HG02798 (cell line): ENCODE results near the gene CAPZB.
"Not testable (repeated sequence)": the region's sequence is repeated elsewhere in the genome, so short reads cannot be mapped to it uniquely, and the experiment has no call there.

ENCODE experiments used
- ATAC-seq: cut with Tn5 transposase; IDR thresholded peaks from one replicate; pipeline ENCODE4 v1.9.1; 2021; ENCODE audit warnings: mild to moderate bottlenecking; ENCODE audit not compliant: unreplicated experiment, poor library complexity

The CAPZB gene

DNA sequence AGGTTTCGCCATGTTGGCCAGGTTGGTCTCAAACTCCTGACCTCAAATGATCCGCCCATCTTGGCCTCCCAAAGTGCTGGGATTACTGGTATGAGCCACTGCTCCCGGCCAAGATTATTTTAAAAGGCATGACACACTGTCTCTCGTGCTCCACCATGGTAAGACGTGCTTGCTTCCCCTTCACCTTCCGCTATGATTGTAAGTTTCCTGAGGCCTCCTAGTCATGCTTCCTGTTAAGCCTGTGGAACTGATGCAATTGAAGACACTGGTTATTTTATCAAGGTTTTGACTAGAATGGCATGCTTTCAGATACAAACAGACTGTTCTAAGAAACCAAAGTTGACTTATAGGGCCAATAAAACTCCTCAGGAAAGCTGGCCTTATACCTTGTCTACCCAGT is 16.9 kb upstream of the CAPZB start:
- ATAC-seq: not testable (repeated sequence)

- ATAC-seq: not testable (repeated sequence)
Observed at GRCh38 chr1:19499887-19500286, 14.5 kb upstream of the CAPZB start.

DNA sequence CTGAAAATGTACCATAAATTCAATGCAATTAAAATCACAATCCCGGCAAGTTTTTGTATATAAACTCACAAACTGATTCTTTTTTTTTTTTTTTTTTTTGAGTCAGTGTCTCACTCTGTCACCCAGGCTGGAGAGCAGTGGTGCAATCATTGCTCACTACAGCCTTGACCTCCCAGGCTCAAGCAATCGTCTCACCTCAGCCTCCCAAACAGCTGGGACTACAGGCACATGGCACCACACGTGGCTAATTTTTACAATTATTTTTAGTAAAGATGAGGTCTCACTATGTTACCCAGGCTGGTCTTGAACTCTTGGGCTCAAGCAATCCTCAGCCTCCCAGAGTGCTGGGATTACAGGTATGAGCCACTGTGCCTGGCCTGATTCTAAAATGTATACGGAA is 12.1 kb upstream of the CAPZB start:
- not testable (repeated sequence) for ATAC-seq

GRCh38 chr1:19496527-19496874 is 11.2 kb upstream of the CAPZB start:
- ATAC-seq: no peak

GRCh38 chr1:19495799-19496526 is 10.6 kb upstream of the CAPZB start:
- no peak for ATAC-seq

DNA sequence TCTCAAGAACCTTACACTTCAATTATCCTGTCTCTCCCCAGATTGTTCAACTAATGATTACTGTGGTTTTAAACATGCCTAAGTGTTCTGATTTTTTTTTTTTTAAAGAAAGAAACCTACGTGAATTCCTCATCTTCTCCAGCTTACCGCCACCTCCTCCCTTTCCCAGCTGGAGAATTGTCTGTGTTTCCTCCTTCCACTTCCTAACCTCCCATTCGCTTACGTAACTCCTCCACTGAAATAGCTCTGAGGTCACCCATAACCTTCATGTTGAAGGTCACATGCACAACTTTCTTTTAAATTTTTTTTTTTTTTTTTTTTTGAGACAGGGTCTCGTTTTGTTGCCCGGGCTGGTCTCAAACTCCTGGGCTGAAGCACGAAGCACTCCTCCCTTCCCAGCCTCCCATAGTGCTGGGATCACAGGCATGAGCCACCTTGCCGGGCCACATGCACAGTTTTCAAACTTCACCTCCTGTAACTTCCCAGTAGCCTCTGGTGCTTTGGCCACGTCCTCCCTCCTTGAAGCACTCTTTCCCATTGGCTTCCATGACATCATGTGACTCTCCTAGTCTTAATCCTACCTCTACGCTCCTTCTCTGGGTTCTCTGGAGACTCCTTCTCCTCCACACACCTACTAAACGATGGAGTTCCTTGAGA is 9.8 kb upstream of the CAPZB start:
- no peak for ATAC-seq

- no peak for ATAC-seq
Observed at GRCh38 chr1:19493547-19493946, 8.2 kb upstream of the CAPZB start.

- no peak for ATAC-seq
Observed at GRCh38 chr1:19489996-19490395, 4.7 kb upstream of the CAPZB start.

DNA sequence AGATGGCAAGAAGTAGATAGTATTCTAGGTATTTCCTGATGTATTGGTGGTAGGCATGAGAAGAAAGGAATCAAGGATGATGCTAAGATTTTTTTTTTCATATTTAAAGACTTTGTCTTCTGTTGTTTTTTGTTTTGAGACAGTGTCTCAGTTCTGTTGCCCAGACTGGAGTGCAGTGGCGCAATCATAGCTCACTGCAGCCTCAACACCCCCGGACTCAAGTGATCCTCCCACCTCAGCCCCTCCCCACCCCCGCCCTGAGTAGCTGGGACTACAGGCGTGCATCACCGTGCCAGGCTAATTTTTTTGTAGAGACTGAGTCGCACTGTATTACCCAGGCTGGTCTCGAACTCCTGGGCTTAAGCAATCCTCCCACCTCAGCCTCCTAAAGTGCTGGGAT is 2.8 kb upstream of the CAPZB start:
- ATAC-seq: no peak

GRCh38 chr1:19484798-19485361 is 459 bp downstream of the CAPZB start:
- peak; percentile 18 for ATAC-seq

DNA sequence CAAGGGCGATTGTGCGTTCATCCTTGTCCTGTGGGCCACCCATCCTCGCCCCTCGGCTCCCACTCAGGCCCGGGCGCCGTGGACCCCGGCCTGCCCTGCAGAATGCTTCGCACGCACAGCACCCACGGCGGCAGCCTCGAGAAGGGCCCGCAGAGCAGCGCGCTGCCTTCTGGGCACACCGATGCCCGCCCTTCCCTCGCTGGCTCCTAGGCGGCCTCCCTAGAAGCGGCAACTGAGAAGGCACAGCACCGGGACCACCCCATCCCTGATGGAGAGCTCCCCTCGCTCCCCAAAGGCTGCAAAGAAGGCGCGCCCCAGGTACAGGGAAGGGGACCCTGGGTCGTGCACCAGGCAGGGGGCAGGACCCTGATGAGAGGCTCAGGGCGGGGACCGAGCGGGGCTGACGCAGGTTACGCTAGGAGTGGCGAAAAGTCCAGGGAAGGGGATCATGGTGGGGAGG is 971 bp downstream of the CAPZB start:
- ATAC-seq: no peak

- no peak for ATAC-seq
Observed at GRCh38 chr1:19483691-19484090, 1.6 kb downstream of the CAPZB start.

- ATAC-seq: no peak
Observed at GRCh38 chr1:19483261-19483660, 2.1 kb downstream of the CAPZB start.

GRCh38 chr1:19481826-19482398 is 3.4 kb downstream of the CAPZB start:
- ATAC-seq: no peak

GRCh38 chr1:19480282-19480681 is 5.1 kb downstream of the CAPZB start:
- no peak for ATAC-seq

DNA sequence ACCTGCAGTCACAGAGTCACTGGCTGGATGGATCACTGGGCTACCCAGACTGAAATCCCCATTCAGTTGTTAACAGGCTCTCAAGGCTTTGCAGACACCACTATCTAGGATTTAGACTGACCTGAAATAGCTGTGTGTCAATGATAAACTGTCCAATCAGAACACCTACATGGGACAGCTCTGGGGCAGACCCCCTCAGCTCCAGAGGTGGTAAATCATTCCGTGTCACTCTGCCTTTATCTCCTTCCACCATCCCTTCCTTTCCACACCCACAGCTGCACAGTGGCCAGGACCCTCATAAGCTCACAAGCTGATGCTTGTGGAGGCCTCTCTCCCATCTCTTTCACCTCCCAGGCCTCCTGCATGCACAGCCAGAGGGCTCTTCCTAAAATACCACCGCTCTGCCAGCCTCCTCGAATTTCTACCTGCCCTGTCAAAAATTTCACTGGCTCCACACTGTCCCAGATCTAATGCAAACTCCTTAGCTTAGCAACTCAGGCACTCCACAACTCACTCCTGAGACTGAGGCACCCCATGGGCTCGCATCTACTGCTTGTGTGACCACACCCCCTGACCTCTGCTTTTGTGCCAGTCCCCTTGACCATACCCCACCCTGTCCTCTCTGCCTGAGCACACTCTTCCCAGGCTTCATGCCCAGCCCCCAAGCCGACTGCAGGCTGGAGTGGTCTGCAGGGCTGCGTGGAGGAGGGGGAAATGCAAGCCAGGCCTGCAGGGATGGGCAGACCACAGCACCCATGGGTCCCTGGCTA is 5.8 kb downstream of the CAPZB start:
- ATAC-seq: no peak

- no peak for ATAC-seq
Observed at GRCh38 chr1:19478322-19478721, 7.0 kb downstream of the CAPZB start.

DNA sequence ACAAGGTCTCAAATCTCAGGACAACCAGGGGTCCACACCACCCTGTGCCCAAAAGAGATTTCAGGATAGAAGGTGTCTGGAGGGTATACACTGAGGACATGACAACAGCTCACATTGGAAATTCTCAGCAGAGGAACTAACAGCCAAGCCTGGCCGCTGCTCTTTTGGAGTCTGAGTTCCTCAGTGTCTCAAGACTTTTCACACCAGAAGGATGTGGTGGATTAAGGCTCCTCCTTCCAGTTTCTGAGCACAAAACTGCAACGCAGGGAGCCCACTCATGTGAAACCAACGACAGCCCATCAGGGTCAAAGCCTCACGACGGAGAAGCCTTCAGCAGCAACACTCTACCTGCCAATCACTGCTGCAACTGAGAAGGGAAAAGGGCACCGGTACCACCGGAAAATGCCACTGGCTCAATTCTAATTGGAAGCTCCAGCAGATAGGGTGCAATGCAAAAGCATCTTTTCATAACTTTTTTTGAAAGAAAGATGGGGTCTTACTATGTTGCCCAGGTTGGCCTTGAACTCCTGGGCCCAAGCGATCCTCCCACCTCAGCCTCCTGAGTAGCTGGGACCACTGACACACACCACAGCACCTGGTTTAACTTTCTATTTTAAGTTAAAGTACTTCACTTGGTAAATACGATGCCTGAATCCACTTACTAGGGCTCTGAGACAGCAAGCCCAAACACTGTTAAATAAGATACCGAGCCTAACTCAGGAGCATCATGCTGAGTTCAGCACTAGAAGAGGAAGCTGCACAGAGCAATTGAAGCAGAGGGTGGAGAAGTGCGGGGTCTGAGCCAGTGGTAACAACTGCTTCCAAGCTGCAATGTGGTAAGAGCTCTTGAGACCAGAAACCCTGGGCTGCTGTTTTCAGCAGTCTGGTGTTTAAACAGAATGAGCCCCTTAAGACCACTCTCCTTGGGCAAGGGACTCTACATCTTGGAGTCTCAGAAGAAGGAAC is 7.8 kb downstream of the CAPZB start:
- peak; percentile 50 for ATAC-seq

- peak; percentile 37 for ATAC-seq
Observed at GRCh38 chr1:19476450-19477190, 8.7 kb downstream of the CAPZB start.
